ENCODE results near the gene RSU1. TPM values are rescaled to one million over a fixed set of nuclear protein-coding genes. Genes with fewer than 3 reads are reported as not detected.

Gene RSU1
- total RNA-seq, 1 donor from 2014 or later, result 37.3 TPM

DNA sequence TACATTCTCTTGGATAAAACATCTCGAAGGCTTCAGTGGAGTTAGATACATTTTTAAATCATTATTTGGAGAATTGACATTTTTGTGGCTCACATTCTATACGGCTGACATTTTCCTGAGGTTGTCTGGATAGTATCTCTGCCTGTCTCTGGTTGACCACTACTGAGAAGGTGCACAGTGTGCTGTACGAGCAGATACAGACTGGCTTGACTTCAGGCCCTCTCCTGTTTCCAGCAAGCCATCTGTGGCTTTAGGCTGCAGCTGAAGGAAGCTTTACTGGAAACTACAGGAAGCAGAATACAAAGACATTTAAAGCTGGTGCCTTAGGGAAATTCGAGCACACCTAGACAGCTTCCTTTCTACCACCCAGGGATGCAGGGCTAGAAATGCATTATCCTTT is 39.3 kb upstream of the RSU1 start:
- H3K27ac Mint-ChIP-seq, result no peak overlapping the region
- H3K9me3 Mint-ChIP-seq, result no peaks in the 10 kb centered on the region
- no peak overlapping the region for H3K4me3 Mint-ChIP-seq
- TF ChIP-seq, protein P1, sequence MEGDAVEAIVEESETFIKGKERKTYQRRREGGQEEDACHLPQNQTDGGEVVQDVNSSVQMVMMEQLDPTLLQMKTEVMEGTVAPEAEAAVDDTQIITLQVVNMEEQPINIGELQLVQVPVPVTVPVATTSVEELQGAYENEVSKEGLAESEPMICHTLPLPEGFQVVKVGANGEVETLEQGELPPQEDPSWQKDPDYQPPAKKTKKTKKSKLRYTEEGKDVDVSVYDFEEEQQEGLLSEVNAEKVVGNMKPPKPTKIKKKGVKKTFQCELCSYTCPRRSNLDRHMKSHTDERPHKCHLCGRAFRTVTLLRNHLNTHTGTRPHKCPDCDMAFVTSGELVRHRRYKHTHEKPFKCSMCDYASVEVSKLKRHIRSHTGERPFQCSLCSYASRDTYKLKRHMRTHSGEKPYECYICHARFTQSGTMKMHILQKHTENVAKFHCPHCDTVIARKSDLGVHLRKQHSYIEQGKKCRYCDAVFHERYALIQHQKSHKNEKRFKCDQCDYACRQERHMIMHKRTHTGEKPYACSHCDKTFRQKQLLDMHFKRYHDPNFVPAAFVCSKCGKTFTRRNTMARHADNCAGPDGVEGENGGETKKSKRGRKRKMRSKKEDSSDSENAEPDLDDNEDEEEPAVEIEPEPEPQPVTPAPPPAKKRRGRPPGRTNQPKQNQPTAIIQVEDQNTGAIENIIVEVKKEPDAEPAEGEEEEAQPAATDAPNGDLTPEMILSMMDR (conservative IDR thresholded peaks at IDR 0.05), result no peak
- H3K27me3 Mint-ChIP-seq, result peaks cover 8% of the 10 kb centered on the region
- no peaks in the 10 kb centered on the region for H3K36me3 Mint-ChIP-seq
- peaks cover 31% of the 10 kb centered on the region for H3K4me1 Mint-ChIP-seq (ENCODE audit: unreplicated experiment)
- DNase-seq (ENCODE audit: extremely low spot score, unreplicated experiment), result no peak

DNA sequence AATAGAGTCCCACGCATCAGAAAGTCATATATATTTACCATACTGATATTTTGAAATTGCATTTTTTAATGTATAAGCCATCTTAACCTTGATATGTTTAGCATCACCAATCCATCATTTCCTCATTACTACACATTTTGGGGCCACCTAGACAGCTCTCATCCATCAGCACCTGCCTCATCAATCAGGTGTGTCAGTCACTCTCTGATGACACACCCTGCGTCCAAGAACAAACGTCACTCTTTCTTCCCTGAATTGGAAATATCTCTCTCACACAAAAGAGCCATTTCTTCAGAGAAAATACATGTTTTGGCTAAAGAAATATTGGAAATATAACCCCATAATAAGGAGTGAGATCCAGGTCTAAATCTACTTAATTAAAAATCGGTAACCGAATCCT is 38.9 kb upstream of the RSU1 start:
- Mint-ChIP-seq H3K9me3 (no peaks in the 10 kb centered on the region), H3K27ac (no peak overlapping the region), H3K36me3 (no peaks in the 10 kb centered on the region), H3K4me3 (no peak overlapping the region), H3K4me1 (ENCODE audit: unreplicated experiment) (peaks cover 31% of the 10 kb centered on the region), H3K27me3 (peaks cover 10% of the 10 kb centered on the region)
- TF ChIP-seq, protein P1 (conservative IDR thresholded peaks at IDR 0.05), result no peak
- no peak for DNase-seq (ENCODE audit: extremely low spot score, unreplicated experiment)

DNA sequence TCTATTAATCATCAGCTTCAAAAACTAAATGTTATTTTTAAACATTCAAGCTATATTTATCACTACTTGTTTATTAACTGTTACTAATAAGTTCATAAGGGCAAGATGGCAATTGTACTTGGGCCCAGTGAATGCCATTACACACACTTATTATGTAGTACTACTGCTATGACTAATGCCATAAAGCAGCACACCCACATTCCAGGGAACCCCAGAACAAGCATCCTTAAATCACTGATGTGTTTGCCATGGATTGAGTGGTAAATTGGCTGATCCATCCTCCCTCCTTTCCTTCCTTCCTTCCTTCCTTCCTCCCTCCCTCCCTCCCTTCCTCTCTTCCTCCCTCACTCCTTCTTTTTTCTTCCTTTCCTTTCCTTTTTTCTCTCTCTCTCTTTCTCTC is 37.4 kb upstream of the RSU1 start:
- TF ChIP-seq, protein P1 (conservative IDR thresholded peaks at IDR 0.05), result no peak
- no peak for DNase-seq (ENCODE audit: extremely low spot score, unreplicated experiment)
- Mint-ChIP-seq H3K27me3 (peaks cover 15% of the 10 kb centered on the region), H3K4me3 (no peak overlapping the region), H3K27ac (no peak overlapping the region), H3K36me3 (no peaks in the 10 kb centered on the region), H3K4me1 (ENCODE audit: unreplicated experiment) (peaks cover 31% of the 10 kb centered on the region), H3K9me3 (no peaks in the 10 kb centered on the region)

DNA sequence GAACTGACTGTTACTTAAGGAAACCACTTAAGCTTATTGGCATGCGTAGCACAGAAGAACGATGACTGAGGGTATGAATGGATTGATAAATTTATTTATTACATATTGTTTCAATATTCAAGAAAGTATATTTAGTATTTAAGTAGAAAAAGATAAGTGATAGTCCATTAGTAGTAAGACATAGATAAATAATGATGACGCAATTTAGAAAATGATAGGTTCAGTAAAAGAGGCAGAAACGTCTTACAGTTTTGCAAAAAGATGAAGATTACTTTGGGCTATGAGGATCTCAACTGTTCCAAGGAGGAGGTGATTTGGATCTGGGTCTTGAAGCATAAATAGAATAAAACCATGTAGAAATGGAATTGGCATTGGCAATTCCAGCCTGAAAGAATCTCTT is 36.6 kb upstream of the RSU1 start:
- H3K4me1 Mint-ChIP-seq (ENCODE audit: unreplicated experiment), result peaks cover 37% of the 10 kb centered on the region
- H3K27me3 Mint-ChIP-seq, result peaks cover 20% of the 10 kb centered on the region
- no peak for DNase-seq (ENCODE audit: extremely low spot score, unreplicated experiment)
- no peak overlapping the region for H3K27ac Mint-ChIP-seq
- no peaks in the 10 kb centered on the region for H3K36me3 Mint-ChIP-seq
- no peak overlapping the region for H3K4me3 Mint-ChIP-seq
- no peaks in the 10 kb centered on the region for H3K9me3 Mint-ChIP-seq
- TF ChIP-seq, protein P1 (conservative IDR thresholded peaks at IDR 0.05), result no peak

DNA sequence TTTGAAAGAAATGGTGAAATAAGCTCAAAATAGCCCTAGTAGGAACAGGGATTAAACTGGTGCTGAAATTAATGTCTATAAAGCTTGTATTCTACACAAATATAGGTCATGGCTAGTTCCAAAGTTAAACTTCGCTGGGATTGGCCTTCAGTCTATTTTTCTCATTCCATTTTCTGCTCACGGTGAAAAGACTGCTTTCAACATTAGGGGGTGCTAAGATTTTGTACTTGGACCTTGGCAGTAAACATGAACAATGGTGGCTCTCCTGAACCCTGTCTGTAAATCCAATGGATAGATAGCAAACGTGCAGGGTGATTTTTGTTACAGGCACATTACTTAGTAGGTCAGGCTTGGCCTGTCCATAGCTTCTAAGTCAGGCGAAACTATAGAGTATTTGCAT is 36.0 kb upstream of the RSU1 start:
- peaks cover 38% of the 10 kb centered on the region for H3K4me1 Mint-ChIP-seq (ENCODE audit: unreplicated experiment)
- no peak for DNase-seq (ENCODE audit: extremely low spot score, unreplicated experiment)
- H3K27ac Mint-ChIP-seq, result no peak overlapping the region
- TF ChIP-seq, protein P1 (conservative IDR thresholded peaks at IDR 0.05), result peak; percentile 70
- no peaks in the 10 kb centered on the region for H3K9me3 Mint-ChIP-seq
- no peak overlapping the region for H3K4me3 Mint-ChIP-seq
- H3K27me3 Mint-ChIP-seq, result peaks cover 20% of the 10 kb centered on the region
- no peaks in the 10 kb centered on the region for H3K36me3 Mint-ChIP-seq

DNA sequence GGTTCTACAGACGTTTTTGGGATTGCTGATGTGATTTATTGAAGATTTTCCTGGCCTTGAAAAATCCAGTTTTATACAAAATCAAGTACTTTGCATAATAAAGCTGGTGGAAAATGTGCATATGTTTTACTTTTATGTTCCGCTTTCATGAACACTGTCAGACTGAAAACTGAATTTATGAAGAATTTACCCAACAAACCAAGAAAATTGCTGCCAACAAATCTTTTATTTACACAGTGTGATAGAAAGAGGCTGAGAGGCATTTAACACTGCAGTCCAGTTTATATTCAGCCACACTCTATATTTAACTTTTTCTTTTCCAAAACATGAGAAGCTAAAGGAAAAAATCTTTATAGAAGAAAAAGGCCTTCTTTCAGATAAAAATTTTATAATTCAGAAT is 35.4 kb upstream of the RSU1 start:
- TF ChIP-seq, protein P1 (conservative IDR thresholded peaks at IDR 0.05), result no peak
- no peak overlapping the region for H3K27ac Mint-ChIP-seq
- peaks cover 37% of the 10 kb centered on the region for H3K4me1 Mint-ChIP-seq (ENCODE audit: unreplicated experiment)
- H3K9me3 Mint-ChIP-seq, result no peaks in the 10 kb centered on the region
- H3K4me3 Mint-ChIP-seq, result no peak overlapping the region
- DNase-seq (ENCODE audit: extremely low spot score, unreplicated experiment), result no peak
- no peaks in the 10 kb centered on the region for H3K36me3 Mint-ChIP-seq
- peaks cover 20% of the 10 kb centered on the region for H3K27me3 Mint-ChIP-seq
